Measurements from ENCODE around the gene UGT3A2. TPM values are rescaled to one million over a fixed set of nuclear protein-coding genes. Genes with fewer than 3 reads are reported as not detected.
"Not testable (repeated sequence)": the region's sequence is repeated elsewhere in the genome, so short reads cannot be mapped to it uniquely, and the experiment has no call there.

Gene UGT3A2
- total and polyA plus RNA-seq, 2 of the 8 experiments (the other 6 are each of a cell fraction or from before 2014, with no cell fraction given): 19.4 to 28.8 TPM

GRCh38 chr5:36034536-36035134, 32.0 kb downstream of the UGT3A2 start:
- ChIA-PET POLR2A (ENCODE audit: partially characterized antibody) (interaction anchor here (0.8 kb wide), 1 partner anchor 18 kb away, joined by 3 read pairs; no protein-coding TSS in a partner anchor), CTCF (ENCODE audit: partially characterized antibody) (interaction anchor here (0.6 to 1.6 kb wide), 3 partner anchors 33 to 413 kb away, joined by 3 to 5 read pairs (median 3); no protein-coding TSS in a partner anchor)
- H3K4ac ChIP-seq (replicated peaks; ENCODE audit: insufficient read length, low read depth, low read length); DNase-seq (ENCODE audit: low read depth in 1 of 2, low spot score in 2 of 2); H2BK20ac ChIP-seq (ENCODE audit: low read length); H2BK15ac ChIP-seq (ENCODE audit: low read length); H4K91ac ChIP-seq (replicated peaks; ENCODE audit: insufficient read length, low read length); H4K5ac ChIP-seq (ENCODE audit: insufficient read length, low read depth, low read length); H3K4me1 ChIP-seq (replicated peaks in 1 of 4; ENCODE audit: control insufficient read depth in 3 of 4, insufficient read depth in 4 of 4, low read length in 3 of 4); H3K4me2 ChIP-seq (ENCODE audit: insufficient read depth in 1 of 2, low read depth in 2 of 2, low read length in 2 of 2); H3K14ac ChIP-seq (ENCODE audit: insufficient read length); H2AK5ac ChIP-seq (ENCODE audit: low read depth, low read length); H3K4me3 ChIP-seq (ENCODE audit: extremely low read depth in 1 of 4, insufficient read depth in 2 of 4, low read depth in 3 of 4, low read length in 4 of 4); H3K56ac ChIP-seq (replicated peaks; ENCODE audit: insufficient read length, low read depth, low read length); H3K27ac ChIP-seq (ENCODE audit: low read depth, low read length); H4K20me1 ChIP-seq (replicated peaks in 1 of 2; ENCODE audit: control insufficient read depth in 1 of 2, insufficient read depth in 2 of 2, low read length in 2 of 2); H3K9me3 ChIP-seq (ENCODE audit: insufficient read depth in 2 of 2, low read depth in 1 of 2, low read length in 1 of 2); H3K23me2 ChIP-seq (ENCODE audit: low read depth, low read length); H2BK12ac ChIP-seq (ENCODE audit: low read depth, low read length); H3K18ac ChIP-seq (ENCODE audit: extremely low read depth, low read length); H3K27me3 ChIP-seq (replicated peaks in 1 of 4; ENCODE audit: control insufficient read depth in 3 of 4, extremely low read depth in 1 of 4, insufficient read depth in 3 of 4, low read length in 3 of 4); H2BK5ac ChIP-seq (ENCODE audit: low read depth, low read length); H4K8ac ChIP-seq (ENCODE audit: extremely low read depth, insufficient read depth, low read length); H3K9ac ChIP-seq (replicated peaks in 1 of 4; ENCODE audit: extremely low read depth in 1 of 4, low read depth in 3 of 4, low read length in 3 of 4); H2AFZ ChIP-seq (ENCODE audit: low read length); H3K79me2 ChIP-seq (ENCODE audit: control insufficient read depth in 1 of 2, insufficient read depth in 2 of 2, low read length in 2 of 2); H3K23ac ChIP-seq (ENCODE audit: insufficient read length); H2BK120ac ChIP-seq (replicated peaks; ENCODE audit: low read depth, low read length); FAIRE-seq; H3K36me3 ChIP-seq (ENCODE audit: control insufficient read depth in 2 of 4, insufficient read depth in 4 of 4, low read length in 3 of 4); H3K79me1 ChIP-seq (ENCODE audit: low read depth, low read length): not testable (repeated sequence)
- WGBS, 2 experiments (ENCODE audit: extremely low coverage in 1 of 2, insufficient coverage in 1 of 2, insufficient read length in 1 of 2, insufficient replicate concordance in 2 of 2, low coverage in 1 of 2, low lambda C conversion rate in 2 of 2, missing lambda C conversion rate in 1 of 2): 100% methylated on average over 3 of the region's 3 CpGs; no CpG with 5 or more reads in 1 of the 2 experiments

Measured in H1 (cell line).